Esophagus muscularis mucosa (tissue), 4 donors: ENCODE measurements around the gene HOXB9. TPM values are rescaled to one million over a fixed set of nuclear protein-coding genes. Genes with fewer than 3 reads are reported as not detected.

Experiments
- DNase-seq: peaks from one replicate; pipeline ENCODE4 v3.0.0-alpha.2; 2017; ENCODE audit errors: extremely low spot score
- H3K27ac ChIP-seq, 4 donors: fragments of 200-600 bp; sonication (generic); replicated peaks in 1 of 4; 1 replicate in 3 of 4; 2 replicates in 1 of 4; pipeline ENCODE4 v1.5.1; 2016 to 2019; ENCODE audit warnings: mild to moderate bottlenecking in 1 of 4
- H3K27me3 ChIP-seq, 4 donors: fragments of 200-600 bp; sonication (generic); one replicate each; pipeline versions ENCODE4 v1.5.1 to v1.6.0; 2016 to 2019
- H3K36me3 ChIP-seq, 4 donors: fragments of 200-600 bp; sonication (generic); one replicate each; pipeline ENCODE4 v1.5.1; 2016 to 2019
- H3K4me1 ChIP-seq, 4 donors: fragments of 200-600 bp; sonication (generic); one replicate each; pipeline ENCODE4 v1.5.1; 2016 to 2019
- H3K4me3 ChIP-seq, 4 donors: fragments of 200-600 bp; sonication (generic); 1 replicate in 2 of 4; 2 replicates in 2 of 4; pipeline ENCODE4 v1.5.1; 2016 to 2019; ENCODE audit warnings: mild to moderate bottlenecking in 4 of 4, moderate library complexity in 1 of 4
- H3K9me3 ChIP-seq, 4 donors: fragments of 200-600 bp; sonication (generic); 1 replicate in 3 of 4; 2 replicates in 1 of 4; pipeline ENCODE4 v1.5.1; 2016 to 2019
- CTCF ChIP-seq, 3 experiments: fragments of 200-600 bp in 2 of 3; fragments of 450-650 bp in 1 of 3; sonication (generic) in 2 of 3; IDR thresholded peaks; one replicate each; pipeline ENCODE4 v1.5.1; 2017 to 2019; ENCODE audit warnings: antibody characterized with exemption in 3 of 3, mild to moderate bottlenecking in 2 of 3, moderate library complexity in 1 of 3
- EP300 ChIP-seq: sonication (generic); formaldehyde crosslinking; IDR thresholded peaks from one replicate; pipeline ENCODE4 v1.6.1; 2017; ENCODE audit warnings: antibody characterized with exemption
- POLR2A ChIP-seq: fragments of 450-650 bp; IDR thresholded peaks from one replicate; pipeline ENCODE4 v1.6.1; 2017; ENCODE audit warnings: antibody characterized with exemption, moderate library complexity, mild to moderate bottlenecking, low read depth
- POLR2AphosphoS5 ChIP-seq, 2 donors: sonication (generic); formaldehyde crosslinking; IDR thresholded peaks; one replicate each; pipeline ENCODE4 v1.6.1; 2017; ENCODE audit warnings: antibody characterized with exemption in 2 of 2
- WGBS: methylation state at CpG from one replicate; pipeline ENCODE4 v1.1.5; 2018; 5-methylcytosine and 5-hydroxymethylcytosine counted together
- intact Hi-C: fragments of 100-400 bp; cut with DNase I; formaldehyde crosslinking; loops from one replicate; pipeline ENCODE4 v1.15.1; 2023
- total RNA-seq, 4 donors: library from RNA; depleted of rRNA; stranded (reverse); fragments of >200 nt; gene quantifications; one replicate each; pipeline versions ENCODE4 v1.1.0 to v1.2.1, GENCODE V29; 2016

The HOXB9 gene
- total RNA-seq, 4 donors from 2014 or later: not detected

- peaks cover 4 to 99% (median 64%) of the 10 kb centered on the region in 4 donors for H3K27me3 ChIP-seq
- no peaks in the 10 kb centered on the region for H3K36me3 ChIP-seq
- no peak overlapping the region for H3K27ac ChIP-seq
- H3K4me3 ChIP-seq: peak overlapping the region in 3 of 4 donors; percentile 47 to 58 (median 49)
- H3K4me1 ChIP-seq: peaks cover 11 to 21% (median 19%) of the 10 kb centered on the region in 4 donors
- intact Hi-C loops: no loop called here
- no peaks in the 10 kb centered on the region for H3K9me3 ChIP-seq
- WGBS: 2% methylated on average over 29 of the region's 80 CpGs
- no peak for DNase-seq
- TF ChIP-seq EP300 (no peak), POLR2A (no peak), POLR2AphosphoS5 (IDR thresholded peaks at IDR 0.05) (no peak), CTCF (IDR thresholded peaks at IDR 0.05) (no peak)
These were observed 20.3 kb upstream of the HOXB9 start for GRCh38 chr17:48646183-48647102.

- TF ChIP-seq EP300: no peak
- TF ChIP-seq POLR2AphosphoS5 (IDR thresholded peaks at IDR 0.05): no peak
- TF ChIP-seq POLR2A: no peak
- TF ChIP-seq CTCF (IDR thresholded peaks at IDR 0.05): no peak
- Histone ChIP-seq H3K36me3 (no peaks in the 10 kb centered on the region), H3K4me3 (no peak overlapping the region), H3K27me3 (peaks cover 4 to 100% (median 69%) of the 10 kb centered on the region in 4 donors), H3K9me3 (no peaks in the 10 kb centered on the region), H3K27ac (no peak overlapping the region), H3K4me1 (peaks cover 11 to 21% (median 19%) of the 10 kb centered on the region in 4 donors)
- 29% methylated on average over 12 of the region's 14 CpGs for WGBS
- DNase-seq: no peak
- intact Hi-C loops: no loop called here
These were observed 19.6 kb upstream of the HOXB9 start for GRCh38 chr17:48645639-48646182.

- intact Hi-C loops: no loop called here
- Histone ChIP-seq H3K9me3 (no peaks in the 10 kb centered on the region), H3K27ac (no peak overlapping the region), H3K36me3 (no peaks in the 10 kb centered on the region), H3K27me3 (peaks cover 4 to 100% (median 71%) of the 10 kb centered on the region in 4 donors), H3K4me1 (peaks cover 11 to 21% (median 19%) of the 10 kb centered on the region in 4 donors), H3K4me3 (no peak overlapping the region)
- DNase-seq: no peak
- TF ChIP-seq POLR2A (no peak), EP300 (no peak), POLR2AphosphoS5 (IDR thresholded peaks at IDR 0.05) (no peak), CTCF (IDR thresholded peaks at IDR 0.05) (no peak)
- 29% methylated on average over 6 of the region's 6 CpGs for WGBS
These were observed 18.9 kb upstream of the HOXB9 start for GRCh38 chr17:48644910-48645557.

- no peak for DNase-seq
- H3K27ac ChIP-seq: no peak overlapping the region
- 100% methylated on average over 1 of the region's 1 CpG for WGBS
- H3K4me3 ChIP-seq: no peak overlapping the region
- TF ChIP-seq POLR2A: no peak
- TF ChIP-seq EP300: no peak
- no peak for TF ChIP-seq CTCF (IDR thresholded peaks at IDR 0.05)
- no peak for TF ChIP-seq POLR2AphosphoS5 (IDR thresholded peaks at IDR 0.05)
- H3K27me3 ChIP-seq: peaks cover 4 to 100% (median 77%) of the 10 kb centered on the region in 4 donors
- intact Hi-C loops: no loop called here
- peaks cover 11 to 21% (median 19%) of the 10 kb centered on the region in 4 donors for H3K4me1 ChIP-seq
- H3K9me3 ChIP-seq: no peaks in the 10 kb centered on the region
- H3K36me3 ChIP-seq: no peaks in the 10 kb centered on the region
These were observed 18.0 kb upstream of the HOXB9 start for GRCh38 chr17:48644159-48644558.
